HCT116 (cell line): Measurements from ENCODE around the gene AIDA. TPM values are rescaled to one million over a fixed set of nuclear protein-coding genes. Genes with fewer than 3 reads are reported as not detected.

Source experiments
- ATAC-seq: fragments of 200-7000 bp; cut with Tn5 transposase; 2 replicates; pipeline ENCODE4 v1.9.1; 2020; ENCODE audit warnings: mild to moderate bottlenecking, moderate library complexity
- BruUV-seq: library from RNA; stranded (reverse); fragments of 400-500 nt; replicated peaks from 2 replicates; lab custom pipeline; 2021; lab: Mats Ljungman, UMichigan
- CTCF ChIA-PET: fragments of 300-600 bp; sonication (Branson Sonifier 250); formaldehyde crosslinking; loops from one replicate; lab custom pipeline; 2021; ENCODE audit warnings: antibody characterized with exemption; lab: Charles Lee
- POLR2A ChIA-PET: fragments of 300-600, 350-600 bp; sonication (Branson Sonifier 250); formaldehyde crosslinking; loops from one replicate; lab custom pipeline; 2021; ENCODE audit warnings: antibody characterized with exemption; lab: Charles Lee
- RAD21 ChIA-PET, 2 experiments: fragments of 300-600 bp; sonication (Branson Sonifier 250); formaldehyde crosslinking; loops; one replicate each; lab custom pipeline; 2023; ENCODE audit warnings: low total read pairs in 2 of 2; ENCODE audit not compliant: uncharacterized antibody in 2 of 2, unreplicated experiment in 2 of 2, low non-redundant PET in 1 of 2; lab: Charles Lee
- DNase-seq: peaks from one replicate; pipeline ENCODE4 v3.0.0-alpha.2; 2010; ENCODE audit warnings: low read depth, low spot score
- H2AFZ ChIP-seq: fragments of 200-600 bp; shearing (Covaris generic), sonication (generic); 2 replicates; pipeline ENCODE4 v1.6.1; 2017; ENCODE audit warnings: low read depth, mixed run types, mixed read lengths, antibody characterized with exemption, low read length; ENCODE audit not compliant: poor library complexity, severe bottlenecking
- H3K27ac ChIP-seq: 2 replicates; pipeline ENCODE4 v1.5.1; 2012; ENCODE audit warnings: low read depth, low read length
- H3K27me3 ChIP-seq: fragments of 200-600 bp; sonication (generic); 2 replicates; pipeline ENCODE4 v1.6.1; 2016; ENCODE audit warnings: mixed run types, low read length, mixed read lengths; ENCODE audit not compliant: insufficient read depth
- H3K36me3 ChIP-seq, 2 experiments: fragments of 200-500 bp in 1 of 2; fragments of 200-600 bp in 1 of 2; sonication (Bioruptor generic) in 1 of 2; sonication (generic) in 1 of 2; 2 replicates each; pipeline versions ENCODE4 v1.5.1 to v1.6.1; 2014 to 2016; ENCODE audit warnings: low read length in 2 of 2, inconsistent platforms in 1 of 2, mixed read lengths in 1 of 2, mixed run types in 1 of 2; ENCODE audit not compliant: insufficient read depth in 2 of 2, control insufficient read depth in 1 of 2
- H3K4me1 ChIP-seq, 2 experiments: fragments of 200-600 bp in 1 of 2; sonication (generic) in 1 of 2; 2 replicates each; pipeline versions ENCODE4 v1.5.1 to v1.6.1; 2012 to 2017; ENCODE audit warnings: low read length in 2 of 2, inconsistent platforms in 1 of 2, mild to moderate bottlenecking in 1 of 2, mixed read lengths in 1 of 2, mixed run types in 1 of 2, moderate library complexity in 1 of 2; ENCODE audit not compliant: insufficient read depth in 2 of 2, control insufficient read depth in 1 of 2
- H3K4me2 ChIP-seq: fragments of 200-600 bp; sonication (generic); 2 replicates; pipeline ENCODE4 v1.6.1; 2017; ENCODE audit warnings: mixed run types, low read length, mixed read lengths
- H3K4me3 ChIP-seq, 2 experiments: fragments of 200-600 bp in 1 of 2; sonication (generic) in 1 of 2; replicated peaks in 1 of 2; 2 replicates each; pipeline ENCODE4 v1.5.1; 2011 to 2016; ENCODE audit warnings: low read length in 2 of 2, control low read depth in 1 of 2, low read depth in 1 of 2, mild to moderate bottlenecking in 1 of 2, mixed read lengths in 1 of 2, mixed run types in 1 of 2
- H3K79me2 ChIP-seq: fragments of 200-600 bp; sonication (generic); 2 replicates; pipeline ENCODE4 v1.6.1; 2017; ENCODE audit warnings: mild to moderate bottlenecking, mixed run types, low read length, moderate library complexity, mixed read lengths; ENCODE audit not compliant: insufficient read depth
- H3K9ac ChIP-seq: fragments of 200-600 bp; sonication (generic); 2 replicates; pipeline ENCODE4 v1.6.1; 2016; ENCODE audit warnings: low read length, mixed read lengths
- H3K9me2 ChIP-seq: fragments of 200-600 bp; sonication (generic), shearing (Covaris generic); 2 replicates; pipeline ENCODE4 v1.6.1; 2017; ENCODE audit warnings: mixed run types, mild to moderate bottlenecking, moderate library complexity; ENCODE audit not compliant: insufficient read depth
- H3K9me3 ChIP-seq, 2 experiments: fragments of 200-500 bp in 1 of 2; fragments of 200-600 bp in 1 of 2; sonication (Bioruptor generic) in 1 of 2; sonication (generic) in 1 of 2; 2 replicates each; pipeline ENCODE4 v1.6.1; 2014 to 2017; ENCODE audit warnings: low read length in 2 of 2, mixed read lengths in 2 of 2, inconsistent platforms in 1 of 2, low read depth in 1 of 2, mild to moderate bottlenecking in 1 of 2, mixed run types in 1 of 2, moderate library complexity in 1 of 2; ENCODE audit not compliant: control insufficient read depth in 1 of 2, insufficient read depth in 1 of 2
- H4K20me1 ChIP-seq: fragments of 200-600 bp; sonication (generic), shearing (Covaris generic); 2 replicates; pipeline ENCODE4 v1.6.1; 2017; ENCODE audit warnings: mixed run types, mild to moderate bottlenecking, moderate library complexity; ENCODE audit not compliant: insufficient read depth
- EGR1 ChIP-seq: IDR thresholded peaks from 2 replicates; pipeline ENCODE4 v1.6.1; 2012; ENCODE audit warnings: low read depth
- EZH2phosphoT487 ChIP-seq: fragments of 200-600 bp; IDR thresholded peaks from 2 replicates; pipeline ENCODE4 v1.6.1; 2018; ENCODE audit warnings: antibody characterized with exemption, borderline replicate concordance
- JUND ChIP-seq: IDR thresholded peaks from 2 replicates; pipeline ENCODE4 v1.6.1; 2012
- POLR2AphosphoS5 ChIP-seq: IDR thresholded peaks from 2 replicates; pipeline ENCODE4 v1.6.1; 2011; ENCODE audit warnings: mild to moderate bottlenecking, low read depth, low read length, moderate library complexity
- SIN3A ChIP-seq: IDR thresholded peaks from 2 replicates; pipeline ENCODE4 v1.6.1; 2012; ENCODE audit warnings: low read depth
- SRF ChIP-seq: IDR thresholded peaks from 2 replicates; pipeline ENCODE4 v1.6.1; 2012; ENCODE audit warnings: low read depth
- ZNF274 ChIP-seq: fragments of 200-500 bp; sonication (Bioruptor generic); IDR thresholded peaks from 2 replicates; pipeline ENCODE4 v1.6.1; 2014; ENCODE audit warnings: mild to moderate bottlenecking, low read depth, low read length, inconsistent platforms
- intact Hi-C: fragments of 100-400 bp; cut with micrococcal nuclease; formaldehyde crosslinking; loops from 2 replicates; pipeline ENCODE4 v1.10.0; 2022
- total RNA-seq: library from RNA; stranded (reverse); gene quantifications from one replicate; pipeline ENCODE4 v1.2.1, GENCODE V29; 2021; ENCODE audit not compliant: unreplicated experiment

Gene AIDA
- total RNA-seq, 1 experiment from 2014 or later, result 53.2 TPM

DNA sequence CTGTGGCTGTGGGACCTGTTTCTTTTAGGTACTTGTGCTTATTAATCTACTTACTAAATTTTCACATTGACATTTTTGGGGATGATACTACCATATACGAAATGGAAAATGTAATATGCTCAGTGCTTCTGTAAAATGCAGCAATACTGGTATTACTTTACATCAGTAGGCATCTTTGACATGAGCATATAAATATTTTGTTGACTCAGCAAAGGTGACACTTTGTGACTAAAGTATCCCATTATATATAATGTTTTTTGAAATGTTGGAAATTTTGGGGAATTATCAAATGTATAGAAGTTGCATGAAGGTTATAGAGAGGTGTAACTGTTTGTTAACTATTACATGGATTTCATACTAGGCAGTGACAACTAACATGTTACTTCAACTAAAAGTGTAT lies 22.4 kb upstream of the AIDA start:
- no TSS peak for BruUV-seq
- Histone ChIP-seq H4K20me1 (no peaks in the 10 kb centered on the region), H3K4me2 (no peak overlapping the region), H3K27me3 (no peaks in the 10 kb centered on the region), H3K4me3 (no peak overlapping the region), H3K4me1 (no peaks in the 10 kb centered on the region), H3K27ac (no peak overlapping the region), H3K9me3 (no peaks in the 10 kb centered on the region)
- ChIA-PET POLR2A (no interaction called here), CTCF (no interaction called here), RAD21 (no interaction called here)
- ATAC-seq, result no peak
- DNase-seq, result no peak
- intact Hi-C loops, result no loop called here
- no peak for TF ChIP-seq EGR1
- TF ChIP-seq ZNF274, result no peak
- TF ChIP-seq EZH2phosphoT487, result no peak
- TF ChIP-seq SRF, result no peak
- TF ChIP-seq, all 23 proteins: peak for 0
- Histone ChIP-seq H2AFZ (no peak overlapping the region), H3K9ac (no peak overlapping the region), H3K36me3 (peaks cover 20 to 39% of the 10 kb centered on the region in 2 experiments; a peak in 3 of 4 replicates), H3K79me2 (no peaks in the 10 kb centered on the region), H3K9me2 (no peaks in the 10 kb centered on the region)

- DNase-seq (no peak), ATAC-seq (no peak)
- H2AFZ ChIP-seq, result no peak overlapping the region
- no peak overlapping the region for H3K9ac ChIP-seq
- H3K4me1 ChIP-seq, result no peaks in the 10 kb centered on the region
- H3K27me3 ChIP-seq, result no peaks in the 10 kb centered on the region
- TF ChIP-seq EGR1, result no peak
- TF ChIP-seq EZH2phosphoT487, result no peak
- no peak for TF ChIP-seq SIN3A
- TF ChIP-seq SRF, result no peak
- TF ChIP-seq JUND, result no peak
- no peak for TF ChIP-seq POLR2AphosphoS5
- no peak overlapping the region for H3K27ac ChIP-seq
- RAD21 ChIA-PET, result no interaction called here
- no peaks in the 10 kb centered on the region for H4K20me1 ChIP-seq
- H3K9me3 ChIP-seq, result no peaks in the 10 kb centered on the region
- no peaks in the 10 kb centered on the region for H3K9me2 ChIP-seq
- H3K4me3 ChIP-seq, result no peak overlapping the region
- POLR2A ChIA-PET, result interaction anchor here (0.6 kb wide), 1 partner anchor 1752 kb away, joined by 3 read pairs; no protein-coding TSS in a partner anchor
- no peaks in the 10 kb centered on the region for H3K79me2 ChIP-seq
- CTCF ChIA-PET, result interaction anchor here (1.1 kb wide), 1 partner anchor 401 kb away, joined by 3 read pairs; no protein-coding TSS in a partner anchor
- no TSS peak for BruUV-seq
- peaks cover 20 to 55% of the 10 kb centered on the region in 2 experiments; a peak in 3 of 4 replicates for H3K36me3 ChIP-seq
- no peak overlapping the region for H3K4me2 ChIP-seq
- intact Hi-C loops, result no loop called here
Measured at GRCh38 chr1:222732216-222733159, 20.2 kb upstream of the AIDA start.
